HepG2 (cell line): ENCODE results near the gene ERP44. TPM values are rescaled to one million over a fixed set of nuclear protein-coding genes. Genes with fewer than 3 reads are reported as not detected.
A peak's percentile ranks its signal among the peaks of the same experiment; 100 is the strongest.
"Not testable (repeated sequence)": the region's sequence is repeated elsewhere in the genome, so short reads cannot be mapped to it uniquely, and the experiment has no call there.

ENCODE experiments used
- ATAC-seq: fragments of 200-7000 bp; cut with Tn5 transposase; 3 replicates; pipeline ENCODE4 v1.9.1; 2020; ENCODE audit warnings: mild to moderate bottlenecking, moderate library complexity
- BruUV-seq: library from RNA; stranded (reverse); fragments of 400-500 nt; replicated peaks from 2 replicates; lab custom pipeline; 2021; lab: Mats Ljungman, UMichigan
- CTCF ChIA-PET: fragments of 300-600 bp; formaldehyde crosslinking; extraction: SDS; loops from one replicate; lab custom pipeline; 2021; ENCODE audit warnings: low total read pairs, inconsistent platforms, low intra/inter-chr PET ratio; lab: Yijun Ruan, JAX
- POLR2A ChIA-PET: fragments of 350-600 bp; sonication (Branson Sonifier 250); formaldehyde crosslinking; loops from one replicate; lab custom pipeline; 2020; ENCODE audit warnings: antibody characterized with exemption, inconsistent platforms; lab: Yijun Ruan, JAX
- DNase-seq: peaks from one replicate; pipeline ENCODE4 v3.0.0-alpha.2; 2015; ENCODE audit warnings: low spot score
- FAIRE-seq: peaks from 3 replicates; lab custom pipeline; 2011; peaks lifted over from hg19 to GRCh38; lab: Jason Lieb, UNC
- H2AFZ ChIP-seq: one replicate; pipeline ENCODE4 v1.6.1; 2011; ENCODE audit warnings: low read length, inconsistent platforms
- H3K27ac ChIP-seq: fragments of 300-600 bp; 3 replicates; pipeline ENCODE4 v1.8.0; 2011; ENCODE audit warnings: mixed run types, mild to moderate bottlenecking, mixed read lengths, low read length, inconsistent platforms; ENCODE audit not compliant: insufficient read depth; ENCODE audit errors: extremely low read length
- H3K27me3 ChIP-seq, 2 experiments: fragments of 200-600 bp in 1 of 2; 2 replicates in 1 of 2; 3 replicates in 1 of 2; pipeline versions ENCODE4 v1.6.0 to v1.8.0; 2011; ENCODE audit warnings: low read length in 2 of 2, mild to moderate bottlenecking in 2 of 2, moderate library complexity in 2 of 2, inconsistent platforms in 1 of 2; ENCODE audit not compliant: insufficient read depth in 2 of 2, control insufficient read depth in 1 of 2
- H3K36me3 ChIP-seq, 2 experiments: fragments of 200-600 bp in 1 of 2; replicated peaks in 1 of 2; 2 replicates in 1 of 2; 3 replicates in 1 of 2; pipeline versions ENCODE4 v1.5.1 to v1.8.0; 2011; ENCODE audit warnings: low read length in 2 of 2, inconsistent platforms in 1 of 2; ENCODE audit not compliant: insufficient read depth in 2 of 2, control insufficient read depth in 1 of 2
- H3K4me1 ChIP-seq: 2 replicates; pipeline ENCODE4 v1.5.1; 2012; ENCODE audit warnings: low read length, inconsistent platforms; ENCODE audit not compliant: insufficient read depth
- H3K4me2 ChIP-seq: 2 replicates; pipeline ENCODE4 v1.6.0; 2011; ENCODE audit warnings: low read depth, low read length, inconsistent platforms
- H3K4me3 ChIP-seq, 3 experiments: fragments of 200-600 bp in 1 of 3; sonication (generic), shearing (Covaris generic) in 1 of 3; replicated peaks in 1 of 3; 2 replicates each; pipeline ENCODE4 v1.5.1; 2011 to 2016; ENCODE audit warnings: low read length in 3 of 3, inconsistent platforms in 2 of 3, low read depth in 2 of 3, mild to moderate bottlenecking in 2 of 3, control low read depth in 1 of 3, mixed read lengths in 1 of 3; ENCODE audit not compliant: insufficient read depth in 1 of 3
- H3K79me2 ChIP-seq: one replicate; pipeline ENCODE4 v1.6.1; 2011; ENCODE audit warnings: low read length, inconsistent platforms; ENCODE audit not compliant: insufficient read depth
- H3K9ac ChIP-seq: 2 replicates; pipeline ENCODE4 v1.6.0; 2011; ENCODE audit warnings: mild to moderate bottlenecking, low read depth, low read length, inconsistent platforms; ENCODE audit not compliant: insufficient read depth
- H3K9me3 ChIP-seq: 2 replicates; pipeline ENCODE4 v1.5.1; 2012; ENCODE audit warnings: mild to moderate bottlenecking, low read length
- H4K20me1 ChIP-seq: 2 replicates; pipeline ENCODE4 v1.6.0; 2011; ENCODE audit warnings: inconsistent platforms, mild to moderate bottlenecking, low read length, moderate library complexity; ENCODE audit not compliant: insufficient read depth
- ASH2L ChIP-seq: fragments of 300-600, 200-600 bp; sonication (generic); IDR thresholded peaks from 2 replicates; pipeline ENCODE4 v1.7.0; 2017; ENCODE audit warnings: low read depth, mild to moderate bottlenecking, moderate library complexity, mixed read lengths, low read length; ENCODE audit not compliant: insufficient read length
- CCDC6 ChIP-seq: sonication (generic); formaldehyde crosslinking; IDR thresholded peaks from 2 replicates; pipeline ENCODE4 v1.8.1; 2022; ENCODE audit warnings: mild to moderate bottlenecking, missing genetic modification reagents, moderate library complexity
- RARG ChIP-seq: sonication (generic); formaldehyde crosslinking; IDR thresholded peaks from 2 replicates; pipeline ENCODE4 v1.4.0; 2020; ENCODE audit warnings: low read depth, mild to moderate bottlenecking, missing genetic modification reagents
- ZBTB20 ChIP-seq: sonication (generic); formaldehyde crosslinking; IDR thresholded peaks from 2 replicates; pipeline ENCODE4 v1.8.1; 2023; ENCODE audit warnings: missing genetic modification reagents, low read depth, mild to moderate bottlenecking, borderline replicate concordance
- ZIK1 ChIP-seq: sonication (generic); formaldehyde crosslinking; IDR thresholded peaks from 2 replicates; pipeline ENCODE4 v1.5.0; 2020; ENCODE audit warnings: mild to moderate bottlenecking, low read depth, missing genetic modification reagents, borderline replicate concordance
- ZNF354B ChIP-seq: sonication (generic); formaldehyde crosslinking; IDR thresholded peaks from 2 replicates; pipeline ENCODE4 v1.8.0; 2022; ENCODE audit warnings: mild to moderate bottlenecking, missing genetic modification reagents
- ZNF431 ChIP-seq: sonication (generic); formaldehyde crosslinking; IDR thresholded peaks from 2 replicates; pipeline ENCODE4 v1.9.0; 2022; ENCODE audit warnings: missing genetic modification reagents, low read depth, mild to moderate bottlenecking, borderline replicate concordance
- ZNF615 ChIP-seq: sonication (generic); formaldehyde crosslinking; IDR thresholded peaks from 2 replicates; pipeline ENCODE4 v1.5.0; 2020; ENCODE audit warnings: mild to moderate bottlenecking, missing genetic modification reagents, borderline replicate concordance
- WGBS: methylation state at CpG from one replicate; pipeline ENCODE4 v1.1.6; 2017; ENCODE audit warnings: low lambda C conversion rate; 5-methylcytosine and 5-hydroxymethylcytosine counted together
- in situ Hi-C: cut with HindIII; loops from 2 replicates; pipeline ENCODE4 v1.10.0; 2017; ENCODE audit warnings: low pct_unique_long_range_greater_than_20kb; ENCODE audit not compliant: extremely low pct_ligation_motif_present
- intact Hi-C: fragments of 100-400 bp; cut with micrococcal nuclease; formaldehyde crosslinking; loops from one replicate; pipeline ENCODE4 v1.10.0; 2022; ENCODE audit not compliant: unreplicated experiment
- polyA plus RNA-seq, 8 experiments: library from polyadenylated mRNA; depleted of rRNA in 3 of 8; stranded (reverse) in 7 of 8; unstranded in 1 of 8; fragments of >200 nt; fragmentation: Illumina TruSeq in 4 of 8; extraction: Trizol in 4 of 8; gene quantifications; 2 replicates each; pipeline versions ENCODE4 v1.2.1 to v1.2.3, GENCODE V29; 2011 to 2016; ENCODE audit warnings: low read depth in 4 of 8, missing spikeins in 1 of 8, mixed read lengths in 1 of 8; ENCODE audit not compliant: insufficient read depth in 1 of 8
- total RNA-seq, 5 experiments: library from RNA; depleted of rRNA; stranded (reverse); fragments of >200 nt; fragmentation: Illumina TruSeq; extraction: Trizol; gene quantifications; 2 replicates each; pipeline ENCODE4 v1.2.3, GENCODE V29; 2016; ENCODE audit warnings: low read depth in 1 of 5
- TF ChIP-seq, protein P1 (sequence below): sonication (generic); formaldehyde crosslinking; IDR thresholded peaks from 2 replicates; pipeline ENCODE4 v1.4.0; 2020; ENCODE audit warnings: missing genetic modification reagents, mild to moderate bottlenecking, borderline replicate concordance
- TF ChIP-seq, protein P2 (sequence below): IDR thresholded peaks from 2 replicates; pipeline ENCODE4 v1.6.1; 2016; ENCODE audit warnings: mild to moderate bottlenecking, missing biosample characterization, missing genetic modification reagents
- TF ChIP-seq, protein P3 (sequence below): sonication (generic); formaldehyde crosslinking; IDR thresholded peaks from 2 replicates; pipeline ENCODE4; 2020; ENCODE audit warnings: missing genetic modification reagents, mild to moderate bottlenecking, borderline replicate concordance

The ERP44 gene
- total and polyA plus RNA-seq, 2 of the 13 experiments (the other 11 are each of a cell fraction or from before 2014, with no cell fraction given): 8.9 to 13.8 TPM

DNA sequence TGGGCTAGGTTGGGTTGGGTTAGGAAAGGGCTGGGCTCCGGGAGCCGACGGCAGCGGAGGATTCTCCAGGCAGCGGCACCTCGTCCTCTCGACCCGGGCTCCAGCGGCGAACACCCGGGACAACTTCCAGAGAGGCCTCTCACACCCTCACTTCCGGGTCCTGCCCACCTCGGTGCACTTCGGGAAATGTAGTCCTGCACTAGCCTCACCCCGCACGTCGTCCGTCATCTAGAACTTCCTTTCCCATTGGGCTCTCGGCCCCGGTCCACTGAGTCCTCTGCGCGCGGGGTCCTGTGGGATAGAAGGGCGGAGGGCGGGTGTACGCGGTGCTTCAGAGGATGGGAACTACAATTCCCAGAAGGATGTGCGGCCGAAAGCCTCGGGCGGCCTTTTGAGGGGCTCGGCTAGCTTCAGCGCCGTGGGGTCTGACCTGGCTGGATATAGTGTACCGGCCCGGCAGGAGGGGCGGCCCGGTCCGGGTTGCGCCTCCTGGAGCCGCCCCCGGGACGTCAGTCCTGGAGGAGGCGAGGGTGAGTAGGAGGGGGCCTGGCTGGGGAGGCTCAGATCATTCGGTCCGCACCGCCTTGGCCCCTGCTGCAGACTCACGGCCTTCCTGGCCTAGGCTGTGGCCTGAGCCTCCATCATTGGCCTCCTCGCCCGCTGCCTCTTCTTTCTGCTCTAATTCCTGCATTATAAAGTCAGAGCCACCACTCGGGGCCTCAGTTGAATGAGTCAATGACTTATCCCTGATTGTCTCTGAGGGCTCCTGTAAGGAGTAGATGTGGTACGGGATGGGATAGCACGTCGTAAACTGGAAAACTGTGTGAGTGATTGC, at the start of gene ERP44, which contains the start of gene INVS (continued):
- TF ChIP-seq, protein P1, sequence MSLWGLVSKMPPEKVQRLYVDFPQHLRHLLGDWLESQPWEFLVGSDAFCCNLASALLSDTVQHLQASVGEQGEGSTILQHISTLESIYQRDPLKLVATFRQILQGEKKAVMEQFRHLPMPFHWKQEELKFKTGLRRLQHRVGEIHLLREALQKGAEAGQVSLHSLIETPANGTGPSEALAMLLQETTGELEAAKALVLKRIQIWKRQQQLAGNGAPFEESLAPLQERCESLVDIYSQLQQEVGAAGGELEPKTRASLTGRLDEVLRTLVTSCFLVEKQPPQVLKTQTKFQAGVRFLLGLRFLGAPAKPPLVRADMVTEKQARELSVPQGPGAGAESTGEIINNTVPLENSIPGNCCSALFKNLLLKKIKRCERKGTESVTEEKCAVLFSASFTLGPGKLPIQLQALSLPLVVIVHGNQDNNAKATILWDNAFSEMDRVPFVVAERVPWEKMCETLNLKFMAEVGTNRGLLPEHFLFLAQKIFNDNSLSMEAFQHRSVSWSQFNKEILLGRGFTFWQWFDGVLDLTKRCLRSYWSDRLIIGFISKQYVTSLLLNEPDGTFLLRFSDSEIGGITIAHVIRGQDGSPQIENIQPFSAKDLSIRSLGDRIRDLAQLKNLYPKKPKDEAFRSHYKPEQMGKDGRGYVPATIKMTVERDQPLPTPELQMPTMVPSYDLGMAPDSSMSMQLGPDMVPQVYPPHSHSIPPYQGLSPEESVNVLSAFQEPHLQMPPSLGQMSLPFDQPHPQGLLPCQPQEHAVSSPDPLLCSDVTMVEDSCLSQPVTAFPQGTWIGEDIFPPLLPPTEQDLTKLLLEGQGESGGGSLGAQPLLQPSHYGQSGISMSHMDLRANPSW: 0 out of 2 replicates have a peak, but pooled peaks have one; percentile 53
- TF ChIP-seq ZIK1: 0 out of 2 replicates have a peak, but pooled peaks have one; percentile 10
- TF ChIP-seq, protein P2, sequence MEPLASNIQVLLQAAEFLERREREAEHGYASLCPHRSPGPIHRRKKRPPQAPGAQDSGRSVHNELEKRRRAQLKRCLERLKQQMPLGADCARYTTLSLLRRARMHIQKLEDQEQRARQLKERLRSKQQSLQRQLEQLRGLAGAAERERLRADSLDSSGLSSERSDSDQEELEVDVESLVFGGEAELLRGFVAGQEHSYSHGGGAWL (CRISPR knock-in tag): 0 out of 2 replicates have a peak, but pooled peaks have one; percentile 54
- no peak for TF ChIP-seq RARG
- no peak for TF ChIP-seq ZNF615 (CRISPR knock-in tag)
- TF ChIP-seq, protein P3, sequence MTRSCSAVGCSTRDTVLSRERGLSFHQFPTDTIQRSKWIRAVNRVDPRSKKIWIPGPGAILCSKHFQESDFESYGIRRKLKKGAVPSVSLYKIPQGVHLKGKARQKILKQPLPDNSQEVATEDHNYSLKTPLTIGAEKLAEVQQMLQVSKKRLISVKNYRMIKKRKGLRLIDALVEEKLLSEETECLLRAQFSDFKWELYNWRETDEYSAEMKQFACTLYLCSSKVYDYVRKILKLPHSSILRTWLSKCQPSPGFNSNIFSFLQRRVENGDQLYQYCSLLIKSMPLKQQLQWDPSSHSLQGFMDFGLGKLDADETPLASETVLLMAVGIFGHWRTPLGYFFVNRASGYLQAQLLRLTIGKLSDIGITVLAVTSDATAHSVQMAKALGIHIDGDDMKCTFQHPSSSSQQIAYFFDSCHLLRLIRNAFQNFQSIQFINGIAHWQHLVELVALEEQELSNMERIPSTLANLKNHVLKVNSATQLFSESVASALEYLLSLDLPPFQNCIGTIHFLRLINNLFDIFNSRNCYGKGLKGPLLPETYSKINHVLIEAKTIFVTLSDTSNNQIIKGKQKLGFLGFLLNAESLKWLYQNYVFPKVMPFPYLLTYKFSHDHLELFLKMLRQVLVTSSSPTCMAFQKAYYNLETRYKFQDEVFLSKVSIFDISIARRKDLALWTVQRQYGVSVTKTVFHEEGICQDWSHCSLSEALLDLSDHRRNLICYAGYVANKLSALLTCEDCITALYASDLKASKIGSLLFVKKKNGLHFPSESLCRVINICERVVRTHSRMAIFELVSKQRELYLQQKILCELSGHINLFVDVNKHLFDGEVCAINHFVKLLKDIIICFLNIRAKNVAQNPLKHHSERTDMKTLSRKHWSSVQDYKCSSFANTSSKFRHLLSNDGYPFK (CRISPR knock-in tag): peak; percentile 64; the same call in 1 of the 2 replicates
- no peak for TF ChIP-seq CCDC6 (CRISPR knock-in tag)
- no peak for TF ChIP-seq ZBTB20 (CRISPR knock-in tag)
- 0 out of 2 replicates have a peak, but pooled peaks have one; percentile 23 for TF ChIP-seq ZNF431 (CRISPR knock-in tag)
- TF ChIP-seq ASH2L: peak; percentile 71
- 0 out of 2 replicates have a peak, but pooled peaks have one; percentile 15 for TF ChIP-seq ZNF354B

DNA sequence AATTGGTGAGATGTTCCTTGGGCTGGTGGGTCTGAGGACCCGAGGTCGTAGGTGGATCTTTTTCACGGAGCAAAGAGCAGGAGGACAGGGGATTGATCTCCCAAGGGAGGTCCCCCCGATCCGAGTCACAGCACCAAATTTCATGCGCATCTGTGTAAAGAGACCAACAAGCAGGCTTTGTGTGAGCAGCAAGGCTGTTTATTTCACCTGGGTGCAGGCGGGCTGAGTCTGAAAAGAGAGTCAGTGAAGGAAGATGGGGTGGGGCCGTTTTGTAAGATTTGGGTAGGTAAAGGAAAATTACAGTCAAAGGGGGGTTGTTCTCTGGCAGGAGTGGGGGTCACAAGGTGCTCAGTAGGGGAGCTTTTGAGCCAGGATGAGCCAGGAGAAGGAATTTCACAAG, 47.2 kb upstream of the ERP44 start:
- H3K4me1 ChIP-seq, H3K9me3 ChIP-seq, H2AFZ ChIP-seq, H4K20me1 ChIP-seq, H3K4me2 ChIP-seq, ATAC-seq, CTCF ChIA-PET, H3K27ac ChIP-seq, FAIRE-seq, H3K27me3 ChIP-seq, BruUV-seq, in situ Hi-C loops, POLR2A ChIA-PET, H3K79me2 ChIP-seq, H3K9ac ChIP-seq, H3K4me3 ChIP-seq, H3K36me3 ChIP-seq, DNase-seq, intact Hi-C loops: not testable (repeated sequence)
- 92% methylated on average over 8 of the region's 8 CpGs for WGBS
